ENCODE results near the gene ENTHD1.
"Not testable (repeated sequence)": the region's sequence is repeated elsewhere in the genome, so short reads cannot be mapped to it uniquely, and the experiment has no call there.

Gene ENTHD1

DNA sequence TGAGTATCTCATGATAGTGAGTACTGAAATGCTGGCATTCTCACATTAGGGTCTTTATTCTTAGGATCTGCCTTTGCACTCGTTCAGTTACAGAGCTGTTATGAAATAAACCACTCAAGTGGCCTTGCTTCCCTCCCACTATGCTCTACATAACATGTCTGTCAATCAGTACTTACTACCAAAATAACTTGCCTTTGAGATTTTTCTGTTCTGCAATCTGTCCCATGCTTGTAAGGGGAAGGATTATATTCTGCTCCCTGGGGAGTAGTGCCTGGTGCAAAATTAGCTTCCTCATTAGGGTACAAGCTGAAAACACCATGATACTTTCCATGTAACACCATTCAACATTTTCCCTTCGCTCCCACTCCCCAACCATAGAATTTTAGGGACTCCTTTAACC, 5.4 kb upstream of the ENTHD1 start:
- H3K27ac ChIP-seq: no peak overlapping the region
- TF ChIP-seq, protein P1, sequence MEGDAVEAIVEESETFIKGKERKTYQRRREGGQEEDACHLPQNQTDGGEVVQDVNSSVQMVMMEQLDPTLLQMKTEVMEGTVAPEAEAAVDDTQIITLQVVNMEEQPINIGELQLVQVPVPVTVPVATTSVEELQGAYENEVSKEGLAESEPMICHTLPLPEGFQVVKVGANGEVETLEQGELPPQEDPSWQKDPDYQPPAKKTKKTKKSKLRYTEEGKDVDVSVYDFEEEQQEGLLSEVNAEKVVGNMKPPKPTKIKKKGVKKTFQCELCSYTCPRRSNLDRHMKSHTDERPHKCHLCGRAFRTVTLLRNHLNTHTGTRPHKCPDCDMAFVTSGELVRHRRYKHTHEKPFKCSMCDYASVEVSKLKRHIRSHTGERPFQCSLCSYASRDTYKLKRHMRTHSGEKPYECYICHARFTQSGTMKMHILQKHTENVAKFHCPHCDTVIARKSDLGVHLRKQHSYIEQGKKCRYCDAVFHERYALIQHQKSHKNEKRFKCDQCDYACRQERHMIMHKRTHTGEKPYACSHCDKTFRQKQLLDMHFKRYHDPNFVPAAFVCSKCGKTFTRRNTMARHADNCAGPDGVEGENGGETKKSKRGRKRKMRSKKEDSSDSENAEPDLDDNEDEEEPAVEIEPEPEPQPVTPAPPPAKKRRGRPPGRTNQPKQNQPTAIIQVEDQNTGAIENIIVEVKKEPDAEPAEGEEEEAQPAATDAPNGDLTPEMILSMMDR (conservative IDR thresholded peaks at IDR 0.05): no peak
- no peak for TF ChIP-seq ZFX (IDR thresholded peaks at IDR 0.05)

- no peak for TF ChIP-seq ZFX (IDR thresholded peaks at IDR 0.05)
- TF ChIP-seq, protein P1 (conservative IDR thresholded peaks at IDR 0.05): no peak
- no peak overlapping the region for H3K27ac ChIP-seq
These were observed 4.3 kb upstream of the ENTHD1 start for GRCh38 chr22:39897841-39898240.

DNA sequence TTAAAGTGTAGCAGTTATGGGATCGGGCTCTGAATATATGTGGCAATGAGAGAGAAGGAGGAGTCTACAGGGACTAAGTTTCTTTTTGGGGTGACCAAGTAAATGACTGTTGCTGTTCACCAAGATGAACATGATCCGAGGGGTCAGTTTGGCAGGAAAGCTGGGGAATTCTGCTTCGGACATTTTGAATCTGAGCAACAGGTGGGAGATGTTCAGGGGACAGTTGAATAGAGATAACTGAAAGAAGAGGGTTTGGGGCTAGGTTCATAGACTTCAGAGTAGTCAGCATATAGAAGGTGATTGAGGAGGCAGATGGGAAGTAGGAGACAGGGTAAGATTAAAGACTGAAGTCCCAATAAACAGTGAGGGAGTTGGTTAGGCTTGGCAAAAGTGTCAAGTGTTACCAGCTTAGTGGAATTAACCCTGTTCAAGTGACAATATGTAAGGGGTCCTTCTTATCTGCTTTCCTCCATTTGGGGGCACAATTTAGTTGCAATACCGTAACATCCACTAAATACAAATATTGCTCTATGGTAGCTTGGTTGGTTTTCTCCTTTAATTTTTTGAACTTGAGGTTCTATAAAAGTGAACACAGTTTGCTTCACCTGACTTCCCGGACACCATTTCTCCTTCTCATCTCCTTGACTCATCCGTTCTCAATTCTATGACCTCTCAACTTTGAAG, 2.9 kb upstream of the ENTHD1 start:
- no peak overlapping the region for H3K27ac ChIP-seq
- TF ChIP-seq, protein P1 (conservative IDR thresholded peaks at IDR 0.05): no peak
- no peak for TF ChIP-seq ZFX (IDR thresholded peaks at IDR 0.05)

DNA sequence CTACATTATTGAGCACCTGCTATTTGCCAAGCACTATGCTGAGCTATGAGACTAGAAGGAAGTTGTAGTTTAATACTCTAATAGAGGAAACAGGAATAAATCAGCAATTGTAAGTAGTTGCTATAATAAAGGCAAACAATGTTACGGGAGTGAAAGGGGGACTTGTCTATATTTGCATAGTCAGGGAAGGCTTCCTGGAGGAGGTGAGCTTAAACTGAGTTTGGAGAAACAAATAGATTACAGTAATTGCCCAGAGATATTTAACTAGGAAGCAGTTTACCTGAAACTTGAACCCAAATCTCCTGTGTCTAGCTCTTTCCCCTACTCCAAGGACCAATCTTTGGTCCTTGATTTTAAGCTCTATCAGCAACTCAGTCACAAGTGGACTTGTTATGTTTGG, 2.1 kb upstream of the ENTHD1 start:
- TF ChIP-seq ZFX (IDR thresholded peaks at IDR 0.05): no peak
- TF ChIP-seq, protein P1 (conservative IDR thresholded peaks at IDR 0.05): no peak
- no peak overlapping the region for H3K27ac ChIP-seq

GRCh38 chr22:39894554-39895092, 1.1 kb upstream of the ENTHD1 start:
- TF ChIP-seq, protein P1 (conservative IDR thresholded peaks at IDR 0.05): no peak
- no peak for TF ChIP-seq ZFX (IDR thresholded peaks at IDR 0.05)
- H3K27ac ChIP-seq: no peak overlapping the region

- H3K27ac ChIP-seq: not testable (repeated sequence)
These were observed 3.6 kb downstream of the ENTHD1 start for GRCh38 chr22:39889924-39890323.

DNA sequence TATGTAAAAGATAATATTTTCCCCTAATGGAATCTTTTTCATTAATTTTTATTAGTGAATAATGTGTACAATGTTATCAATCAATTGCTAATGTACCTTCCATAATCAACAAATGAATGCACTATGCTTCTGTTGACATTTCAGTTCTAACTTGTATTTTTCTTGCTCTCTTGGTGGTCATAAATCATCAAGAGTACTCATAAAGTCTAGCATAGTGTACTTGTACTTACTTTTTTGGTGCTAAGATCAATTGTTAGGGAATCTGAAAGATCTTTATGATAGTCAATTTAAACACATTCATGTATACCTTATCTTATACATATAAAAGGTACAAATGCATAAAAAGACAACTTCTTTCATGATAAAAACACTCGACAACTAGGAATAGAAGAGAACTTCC, 10.5 kb downstream of the ENTHD1 start:
- no peak overlapping the region for H3K27ac ChIP-seq
- TF ChIP-seq ZFX (IDR thresholded peaks at IDR 0.05): no peak
- TF ChIP-seq, protein P1 (conservative IDR thresholded peaks at IDR 0.05): no peak

DNA sequence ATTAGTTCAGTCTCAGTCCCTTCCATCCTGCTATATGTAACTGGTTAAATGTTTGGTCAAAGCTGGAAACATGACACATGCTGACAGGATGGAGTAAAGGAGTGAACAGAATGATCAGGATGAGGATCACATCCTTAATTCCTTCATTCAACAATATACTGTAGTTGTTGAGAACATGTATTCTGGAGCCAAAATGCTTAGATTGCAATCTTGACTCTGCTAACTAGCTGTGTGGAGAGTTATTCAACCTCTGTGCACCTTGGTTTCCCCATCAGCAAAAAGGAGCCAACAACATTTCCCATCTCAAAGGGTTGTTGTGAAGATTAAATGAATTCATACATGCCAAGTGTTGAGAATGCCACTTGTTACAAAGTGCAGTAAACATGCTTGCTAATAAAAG, 12.8 kb downstream of the ENTHD1 start:
- TF ChIP-seq, protein P1 (conservative IDR thresholded peaks at IDR 0.05): no peak
- TF ChIP-seq ZFX (IDR thresholded peaks at IDR 0.05): no peak

More for the DNA sequence above, 12.8 kb downstream of the ENTHD1 start:
- no peak overlapping the region for H3K27ac ChIP-seq

All from C4-2B (cell line).